Activated naive CD4-positive, alpha-beta T cell treated with anti-CD3 and anti-CD28 coated beads for 36 hours (primary cell): ENCODE measurements around the gene SLC35A2. TPM values are rescaled to one million over a fixed set of nuclear protein-coding genes. Genes with fewer than 3 reads are reported as not detected.

ENCODE experiments used
- CTCF ChIA-PET: fragments of 350-600 bp; sonication (Branson Sonifier 250); formaldehyde crosslinking; loops from one replicate; lab custom pipeline; 2021; ENCODE audit warnings: antibody characterized with exemption; lab: Charles Lee
- DNase-seq: peaks from one replicate; pipeline ENCODE4 v3.0.0-alpha.2; 2020
- H3K27ac Mint-ChIP-seq: one replicate; pipeline ENCODE4 v1.8.0; 2021; ENCODE audit warnings: mild to moderate bottlenecking, mixed read lengths
- H3K27me3 Mint-ChIP-seq: one replicate; pipeline ENCODE4 v1.8.0; 2021; ENCODE audit warnings: low read depth, mixed read lengths
- H3K36me3 Mint-ChIP-seq: one replicate; pipeline ENCODE4 v1.8.0; 2021; ENCODE audit warnings: low read depth, mixed read lengths
- H3K4me1 Mint-ChIP-seq: one replicate; pipeline ENCODE4 v1.8.0; 2021; ENCODE audit warnings: low read depth, mixed read lengths
- H3K4me3 Mint-ChIP-seq: one replicate; pipeline ENCODE4 v1.8.0; 2021; ENCODE audit warnings: mild to moderate bottlenecking, moderate library complexity, mixed read lengths
- H3K9me3 Mint-ChIP-seq: one replicate; pipeline ENCODE4 v1.8.0; 2021; ENCODE audit warnings: mixed read lengths
- intact Hi-C: fragments of 100-400 bp; cut with micrococcal nuclease; formaldehyde crosslinking; loops from one replicate; pipeline ENCODE4 v1.15.1; 2023
- total RNA-seq, 2 experiments: library from RNA; stranded (reverse); gene quantifications; one replicate each; pipeline ENCODE4 v1.2.3, GENCODE V29; 2021

Gene SLC35A2
- total RNA-seq = 10 to 100 TPM; 23.9 to 26.7 TPM

DNA sequence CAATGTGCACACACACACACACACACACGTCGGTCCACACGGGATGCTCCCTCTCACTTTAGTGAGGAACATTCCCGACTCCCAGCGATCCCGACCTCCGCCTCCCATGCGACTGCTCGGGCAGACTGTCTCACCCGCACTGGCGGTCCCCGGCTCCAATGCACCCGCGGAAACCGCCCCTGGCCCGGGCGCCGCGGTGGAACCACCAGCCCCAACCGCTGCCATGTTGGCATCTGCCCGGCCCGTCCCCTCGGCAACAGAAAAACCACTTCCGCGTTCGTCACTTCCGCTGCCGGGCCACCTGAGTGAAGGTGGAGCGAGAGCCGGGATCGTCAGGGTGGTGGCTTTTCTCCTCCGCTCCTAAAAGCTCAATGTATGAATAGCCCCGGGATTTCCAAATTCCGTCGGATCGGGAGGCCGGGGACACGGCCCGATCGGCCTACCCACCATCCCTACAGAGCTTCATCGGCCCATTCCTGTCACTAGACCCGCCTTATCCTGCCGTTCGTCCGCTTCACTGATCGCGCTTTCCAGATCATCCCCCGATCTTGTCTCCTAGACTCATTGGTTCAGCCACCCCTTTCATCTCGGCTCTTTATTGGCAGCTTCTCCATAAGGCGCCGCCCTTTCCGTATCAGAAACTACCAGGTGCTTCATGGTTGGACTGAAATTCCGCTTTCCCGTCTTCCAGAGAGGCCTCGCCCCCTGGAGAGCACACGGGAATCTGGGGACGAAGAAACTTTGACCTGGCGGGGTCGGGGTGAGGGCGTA is at the start of gene SLC35A2:
SLC35A2 (minus strand) TSS at position 235 of the 771 bp plus-strand sequence; CDS start at position 225, 10 bp downstream.
- CTCF ChIA-PET = interaction anchor here (1.0 to 1.4 kb wide), 4 partner anchors 20 to 35 kb away, joined by 3 to 7 read pairs (median 4); no protein-coding TSS in a partner anchor
- DNase-seq = peak; percentile 92
- H3K27ac Mint-ChIP-seq = peak within 1 kb of the TSS; percentile 99
- H3K36me3 Mint-ChIP-seq = peaks cover 55% of the 10 kb centered on the region
- peak within 1 kb of the TSS; percentile 95 for H3K4me3 Mint-ChIP-seq
- H3K4me1 Mint-ChIP-seq = peaks cover 34% of the 10 kb centered on the region
- no peaks in the 10 kb centered on the region for H3K9me3 Mint-ChIP-seq
- H3K27me3 Mint-ChIP-seq = peaks cover 9% of the 10 kb centered on the region
- intact Hi-C loops = loop anchor here (1.0 to 5.0 kb wide), 5 partner anchors 13 to 132 kb away; partner anchors contain the start of genes GRIPAP1 and TFE3

DNA sequence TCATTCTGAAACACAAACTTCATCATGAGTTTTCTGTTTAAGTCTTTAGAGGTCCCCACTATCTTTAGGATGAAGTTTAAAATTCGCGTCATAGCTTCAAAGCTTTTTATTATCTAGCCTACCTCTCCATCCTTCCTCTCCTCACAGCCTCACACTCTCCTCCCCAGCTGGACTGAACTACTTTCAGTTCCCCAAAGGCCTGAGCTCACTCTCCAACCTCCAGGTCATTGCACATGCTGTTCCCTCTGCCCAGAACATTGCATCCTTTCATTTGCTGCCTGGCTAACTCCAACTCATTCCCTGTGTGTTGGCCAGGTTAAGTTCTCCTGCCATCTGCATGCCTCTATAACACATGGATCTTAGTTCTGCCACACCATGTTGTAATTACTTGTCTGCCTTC is 48.8 kb upstream of the SLC35A2 start:
- Mint-ChIP-seq H3K9me3 (no peaks in the 10 kb centered on the region), H3K27me3 (no peaks in the 10 kb centered on the region), H3K4me3 (peak overlapping the region; percentile 35), H3K4me1 (peaks cover 25% of the 10 kb centered on the region), H3K27ac (peak overlapping the region; percentile 64), H3K36me3 (peaks cover 10% of the 10 kb centered on the region)
- intact Hi-C loops = no loop called here
- DNase-seq = no peak
- CTCF ChIA-PET = no interaction called here

DNA sequence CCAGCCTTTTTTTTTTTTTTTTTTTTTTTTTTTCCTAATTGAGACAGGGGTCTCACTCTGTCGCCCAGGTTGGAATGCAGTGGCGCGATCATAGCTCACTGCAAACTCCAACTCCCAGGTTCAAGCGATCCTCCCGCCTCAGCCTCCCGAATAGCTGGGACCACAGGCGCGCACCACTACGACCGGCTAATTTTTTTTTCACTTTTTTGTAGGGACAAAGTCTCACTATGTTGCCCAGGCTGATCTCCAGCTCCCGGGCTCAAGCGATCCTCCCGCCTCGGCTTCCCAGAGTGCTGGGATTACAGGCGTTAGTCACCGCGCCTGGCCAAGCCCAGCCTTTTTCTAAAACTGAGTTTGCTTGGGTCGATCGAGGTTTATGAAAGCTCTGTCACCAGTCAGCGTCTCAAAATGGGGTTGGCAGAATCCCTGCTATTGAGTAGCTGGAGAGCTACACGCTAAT is 47.2 kb upstream of the SLC35A2 start:
- H3K4me3 Mint-ChIP-seq = peak overlapping the region; percentile 98
- H3K36me3 Mint-ChIP-seq = peaks cover 12% of the 10 kb centered on the region
- CTCF ChIA-PET = interaction anchor here (0.6 to 1.1 kb wide), 3 partner anchors 13 to 246 kb away, joined by 3 to 5 read pairs (median 3); partner anchors contain the start of gene KCND1
- H3K9me3 Mint-ChIP-seq = no peaks in the 10 kb centered on the region
- peak; percentile 42 for DNase-seq
- peaks cover 40% of the 10 kb centered on the region for H3K4me1 Mint-ChIP-seq
- intact Hi-C loops = loop anchor here (1.0 to 5.0 kb wide), 12 partner anchors 21 to 384 kb away; partner anchors contain the start of genes GPKOW, GRIPAP1, HDAC6 and MAGIX
- no peaks in the 10 kb centered on the region for H3K27me3 Mint-ChIP-seq
- H3K27ac Mint-ChIP-seq = peak overlapping the region; percentile 100

- Mint-ChIP-seq H3K4me3 (peak overlapping the region; percentile 98), H3K36me3 (peaks cover 13% of the 10 kb centered on the region), H3K4me1 (peaks cover 47% of the 10 kb centered on the region), H3K27me3 (no peaks in the 10 kb centered on the region), H3K27ac (peak overlapping the region; percentile 100), H3K9me3 (no peaks in the 10 kb centered on the region)
- CTCF ChIA-PET = interaction anchor here (0.6 to 1.1 kb wide), 3 partner anchors 14 to 245 kb away, joined by 3 to 5 read pairs (median 3); partner anchors contain the start of gene KCND1
- DNase-seq = peak; percentile 96
- intact Hi-C loops = loop anchor here (1.0 to 5.0 kb wide), 12 partner anchors 21 to 384 kb away; partner anchors contain the start of genes GPKOW, GRIPAP1, HDAC6 and MAGIX
These were observed 46.6 kb upstream of the SLC35A2 start for GRCh38 chrX:48957827-48958634.

GRCh38 chrX:48957477-48957826 is 46.0 kb upstream of the SLC35A2 start, which contains the start of gene OTUD5:
Gene OTUD5 (minus strand): TSS chrX:48957607. CDS start chrX:48957570, 37 bp downstream.
- H3K36me3 Mint-ChIP-seq = peaks cover 13% of the 10 kb centered on the region
- intact Hi-C loops = loop anchor here (5.0 kb wide), 1 partner anchor 205 kb away; the partner anchor contains the start of gene MAGIX
- H3K9me3 Mint-ChIP-seq = no peaks in the 10 kb centered on the region
- CTCF ChIA-PET = no interaction called here
- H3K27me3 Mint-ChIP-seq = no peaks in the 10 kb centered on the region
- peaks cover 53% of the 10 kb centered on the region for H3K4me1 Mint-ChIP-seq
- H3K4me3 Mint-ChIP-seq = peak within 1 kb of the TSS; percentile 98
- DNase-seq = no peak
- H3K27ac Mint-ChIP-seq = peak within 1 kb of the TSS; percentile 100

DNA sequence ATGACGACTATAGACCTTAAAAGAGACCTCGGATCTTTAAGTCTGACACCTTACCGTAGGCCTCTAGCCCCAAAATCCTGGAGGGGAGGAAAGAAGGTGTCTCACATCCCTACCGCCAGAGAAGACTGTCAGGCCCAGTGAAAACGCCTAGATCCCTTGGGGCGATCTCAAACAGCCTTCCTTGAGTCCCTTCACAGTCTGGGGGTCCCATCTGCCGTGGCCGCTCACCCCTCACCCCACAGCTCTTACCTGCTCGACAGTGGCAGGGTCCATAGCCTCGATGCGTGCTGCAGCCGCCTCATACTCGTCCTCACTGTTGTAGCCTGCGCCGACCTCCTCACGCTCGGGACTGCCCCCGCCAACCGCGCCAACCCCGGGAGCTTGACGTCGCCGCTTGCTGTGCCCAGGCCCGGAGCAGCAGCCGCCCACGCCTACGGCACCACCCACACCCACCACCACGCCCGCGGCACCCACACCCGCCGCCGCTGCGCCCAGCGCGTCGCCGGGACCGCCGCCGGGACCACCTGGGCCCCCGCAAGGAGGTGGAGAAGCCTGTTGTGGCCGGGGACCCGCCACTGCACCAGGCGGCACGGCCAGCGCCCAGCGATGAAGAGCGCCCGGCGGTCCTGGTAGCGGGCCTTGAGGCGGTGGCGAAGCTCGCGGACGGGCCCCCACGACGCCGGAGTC is 45.4 kb upstream of the SLC35A2 start:
- intact Hi-C loops = loop anchor here (5.0 kb wide), 1 partner anchor 205 kb away; the partner anchor contains the start of gene MAGIX
- DNase-seq = peak; percentile 69
- H3K4me1 Mint-ChIP-seq = peaks cover 58% of the 10 kb centered on the region
- CTCF ChIA-PET = interaction anchor here (0.6 kb wide), 1 partner anchor 18 kb away, joined by 3 read pairs; no protein-coding TSS in a partner anchor
- H3K9me3 Mint-ChIP-seq = no peaks in the 10 kb centered on the region
- H3K27ac Mint-ChIP-seq = peak overlapping the region; percentile 90
- no peaks in the 10 kb centered on the region for H3K27me3 Mint-ChIP-seq
- H3K36me3 Mint-ChIP-seq = peaks cover 13% of the 10 kb centered on the region
- H3K4me3 Mint-ChIP-seq = peak overlapping the region; percentile 84

- Mint-ChIP-seq H3K4me1 (peaks cover 49% of the 10 kb centered on the region), H3K27ac (no peak overlapping the region), H3K4me3 (no peak overlapping the region), H3K9me3 (no peaks in the 10 kb centered on the region), H3K36me3 (peaks cover 6% of the 10 kb centered on the region), H3K27me3 (no peaks in the 10 kb centered on the region)
- CTCF ChIA-PET = no interaction called here
- intact Hi-C loops = loop anchor here (5.0 kb wide), 1 partner anchor 36 kb away; the partner anchor contains the start of gene SLC35A2
- no peak for DNase-seq
These were observed 37.1 kb upstream of the SLC35A2 start for GRCh38 chrX:48948589-48948988.

DNA sequence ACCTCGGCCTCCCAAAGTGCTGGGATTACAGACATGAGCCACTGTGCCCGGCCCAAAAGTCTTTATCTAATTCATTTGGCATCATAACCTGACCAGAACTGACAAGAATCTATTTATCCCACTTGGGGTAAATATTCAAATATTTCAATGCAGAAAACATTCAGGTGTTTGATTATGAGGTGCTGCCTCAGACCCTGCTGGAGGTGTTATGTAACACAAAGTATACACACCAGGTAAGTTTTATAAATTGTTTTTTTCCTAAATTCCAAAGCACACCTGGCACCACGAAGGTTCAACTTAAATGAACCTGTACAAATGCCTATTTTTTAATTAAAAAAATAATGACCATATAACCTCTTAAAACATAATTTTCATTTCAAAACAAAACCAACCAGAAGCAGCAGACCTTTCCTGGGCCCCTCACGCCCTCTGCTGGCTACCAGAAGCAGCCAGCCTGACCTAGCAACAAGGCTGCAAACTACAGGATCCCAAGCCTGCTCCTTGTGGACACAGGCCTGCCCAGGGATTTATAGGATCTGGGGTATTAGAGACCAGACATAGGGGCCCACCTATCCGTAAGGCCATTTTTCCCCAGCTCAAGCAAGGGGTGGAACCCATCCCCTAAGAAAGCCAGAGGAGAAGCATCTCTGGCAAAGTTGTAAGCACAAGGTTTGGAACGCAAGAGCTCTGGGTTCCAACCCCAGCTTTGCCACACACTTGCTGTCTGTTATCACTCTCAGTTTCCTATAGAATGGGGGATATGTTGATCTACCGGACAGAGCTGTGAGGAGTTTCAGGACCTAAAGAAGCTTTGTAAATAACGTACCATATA is 34.3 kb upstream of the SLC35A2 start:
- Mint-ChIP-seq H3K36me3 (peaks cover 24% of the 10 kb centered on the region), H3K27ac (peak overlapping the region; percentile 83), H3K27me3 (no peaks in the 10 kb centered on the region), H3K4me3 (no peak overlapping the region), H3K4me1 (peaks cover 53% of the 10 kb centered on the region), H3K9me3 (no peaks in the 10 kb centered on the region)
- DNase-seq = peak; percentile 70
- intact Hi-C loops = loop anchor here (1.0 to 5.0 kb wide), 4 partner anchors 8 to 297 kb away; partner anchors contain the start of gene SLC35A2
- CTCF ChIA-PET = interaction anchor here (0.7 to 1.8 kb wide), 8 partner anchors 8 to 297 kb away, joined by 3 to 15 read pairs (median 4); partner anchors contain the start of gene SLC35A2

GRCh38 chrX:48942895-48943294 is 31.4 kb upstream of the SLC35A2 start:
- Mint-ChIP-seq H3K27ac (peak overlapping the region; percentile 100), H3K27me3 (no peaks in the 10 kb centered on the region), H3K9me3 (no peaks in the 10 kb centered on the region), H3K36me3 (peaks cover 35% of the 10 kb centered on the region), H3K4me3 (peak overlapping the region; percentile 47), H3K4me1 (peaks cover 72% of the 10 kb centered on the region)
- intact Hi-C loops = no loop called here
- CTCF ChIA-PET = interaction anchor here (2.4 to 8.6 kb wide), 2 partner anchors 22 to 27 kb away, joined by 7 to 42 read pairs; no protein-coding TSS in a partner anchor
- DNase-seq = peak; percentile 42

DNA sequence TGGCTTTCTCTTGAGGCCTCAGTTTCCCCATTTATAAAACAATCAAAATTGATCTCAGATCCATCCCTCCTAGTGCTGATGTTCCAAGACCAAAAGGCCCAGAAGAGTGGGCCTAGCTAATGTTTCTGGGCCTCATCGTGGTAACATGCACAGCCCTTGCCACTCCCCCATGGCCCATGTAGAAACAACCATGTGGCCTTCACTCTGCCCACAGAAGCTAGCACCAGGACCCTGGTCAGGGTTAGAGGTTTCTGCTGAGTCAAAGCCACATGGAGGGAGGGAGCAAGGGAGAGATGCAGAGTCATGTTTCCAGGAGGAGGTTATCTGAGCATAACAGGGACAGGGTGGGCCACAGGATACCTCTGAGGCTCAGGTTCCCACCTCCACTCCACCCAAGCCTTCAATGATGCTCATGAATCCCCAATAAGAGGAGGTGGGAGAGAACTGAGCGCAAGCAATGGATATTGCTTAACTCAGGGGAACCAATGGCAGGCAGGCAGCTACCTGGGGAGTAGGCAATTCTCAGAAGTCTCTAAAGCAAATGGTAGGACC is 29.0 kb upstream of the SLC35A2 start:
- H3K4me1 Mint-ChIP-seq = peaks cover 81% of the 10 kb centered on the region
- peak overlapping the region; percentile 100 for H3K27ac Mint-ChIP-seq
- no peak overlapping the region for H3K4me3 Mint-ChIP-seq
- CTCF ChIA-PET = interaction anchor here (0.8 to 8.6 kb wide), 4 partner anchors 10 to 73 kb away, joined by 3 to 42 read pairs (median 5); no protein-coding TSS in a partner anchor
- no peaks in the 10 kb centered on the region for H3K9me3 Mint-ChIP-seq
- peak; percentile 10 for DNase-seq
- no peaks in the 10 kb centered on the region for H3K27me3 Mint-ChIP-seq
- peaks cover 45% of the 10 kb centered on the region for H3K36me3 Mint-ChIP-seq
- intact Hi-C loops = no loop called here
